B cell (primary cell): Measurements from ENCODE around the gene PRDM11.

ENCODE experiments used
- CTCF ChIP-seq: fragments of 200-600 bp; IDR thresholded peaks from one replicate; pipeline ENCODE4 v1.8.0; 2022; ENCODE audit warnings: antibody characterized with exemption, mild to moderate bottlenecking
- EZH2 ChIP-seq: IDR thresholded peaks from 2 replicates; pipeline ENCODE4 v1.6.1; 2012; ENCODE audit warnings: borderline replicate concordance, low read depth, mild to moderate bottlenecking, moderate library complexity, low read length; ENCODE audit not compliant: insufficient read depth, poor library complexity, severe bottlenecking

GRCh38 chr11:45252134-45252856 lies 105.9 kb downstream of the PRDM11 start:
- TF ChIP-seq EZH2 (no peak), CTCF (peak; percentile 44)
